T follicular helper cell (primary cell): Measurements from ENCODE around the gene AIFM3.
"Not testable (repeated sequence)": the region's sequence is repeated elsewhere in the genome, so short reads cannot be mapped to it uniquely, and the experiment has no call there.

Source experiments
- DNase-seq: peaks from one replicate; pipeline ENCODE4 v3.0.0-alpha.2; 2020; ENCODE audit warnings: low read depth

The AIFM3 gene

DNA sequence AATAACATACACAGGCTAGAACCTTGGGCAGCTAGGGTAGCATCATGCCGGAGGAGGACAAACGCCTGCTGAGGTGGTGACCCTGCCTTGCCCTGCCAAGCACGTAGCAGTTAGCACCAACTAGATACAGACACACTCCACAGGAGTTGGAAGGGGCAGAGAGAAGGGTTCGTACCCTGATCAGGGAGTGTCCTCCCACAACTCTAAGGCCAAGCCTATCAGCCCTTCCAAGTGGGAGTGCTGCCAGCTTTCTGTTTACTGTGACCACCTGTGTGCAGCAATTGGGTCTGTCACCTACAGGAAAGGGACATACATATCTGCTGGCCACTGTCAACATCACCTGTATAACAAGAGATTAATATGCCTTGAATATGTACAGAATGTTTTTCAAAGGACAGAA is 36.7 kb downstream of the AIFM3 start:
- DNase-seq, result no peak

DNA sequence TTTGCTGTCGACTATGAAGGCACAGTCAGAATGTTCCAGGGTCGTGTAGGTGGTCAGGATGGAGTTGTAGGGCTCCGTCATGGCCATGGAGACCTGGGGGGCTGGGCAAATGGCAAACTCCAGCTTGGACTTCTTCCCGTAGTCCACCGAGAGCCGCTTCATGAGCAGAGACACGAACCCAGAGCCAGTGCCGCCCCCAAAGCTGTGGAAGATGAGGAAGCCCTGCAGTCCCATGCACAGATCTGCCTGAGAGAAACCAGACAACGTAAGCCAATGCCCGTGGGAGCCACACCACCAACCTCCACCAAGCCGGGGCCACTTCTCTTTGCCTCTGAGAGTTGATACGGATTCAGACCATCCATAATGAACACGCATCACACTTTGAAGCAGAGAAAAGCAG is 42.2 kb downstream of the AIFM3 start:
- DNase-seq, result not testable (repeated sequence)

DNA sequence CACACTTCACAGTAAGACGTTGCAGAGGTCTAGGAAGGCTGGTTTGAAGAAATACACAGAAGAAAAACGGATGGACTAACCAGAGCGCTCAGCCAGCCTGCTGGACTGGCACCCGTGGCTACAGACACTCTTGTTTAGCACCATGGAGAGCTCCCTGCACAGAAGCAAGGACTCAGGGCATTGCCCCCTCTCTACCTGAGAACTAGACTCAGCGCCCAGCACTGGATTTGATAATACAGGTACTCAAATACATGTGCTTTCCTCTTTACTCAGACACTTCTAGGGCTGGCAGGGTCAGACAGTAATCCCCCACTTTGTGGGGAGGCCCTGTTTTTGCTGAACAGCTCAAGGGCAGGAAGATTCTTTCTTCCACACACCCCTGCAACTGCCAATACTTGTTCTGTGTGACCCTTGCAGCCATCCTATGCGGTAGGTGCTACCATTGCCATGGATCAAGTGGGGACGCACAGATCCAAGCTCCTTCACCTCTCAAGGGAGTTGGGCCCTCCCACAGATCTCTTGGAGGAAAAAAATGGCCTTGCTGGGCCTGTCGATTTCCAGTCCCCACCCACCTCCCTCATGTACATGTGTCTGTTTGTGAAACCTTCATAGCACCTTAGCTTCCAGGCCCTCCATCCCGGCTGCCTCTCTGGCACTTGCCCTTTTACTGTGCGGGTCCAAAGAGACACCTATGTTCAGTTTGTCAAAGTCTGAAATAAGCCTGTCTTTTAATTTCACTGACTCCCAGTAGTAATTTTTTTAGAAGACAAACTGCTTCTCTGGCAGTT is 42.8 kb downstream of the AIFM3 start:
- no peak for DNase-seq

DNA sequence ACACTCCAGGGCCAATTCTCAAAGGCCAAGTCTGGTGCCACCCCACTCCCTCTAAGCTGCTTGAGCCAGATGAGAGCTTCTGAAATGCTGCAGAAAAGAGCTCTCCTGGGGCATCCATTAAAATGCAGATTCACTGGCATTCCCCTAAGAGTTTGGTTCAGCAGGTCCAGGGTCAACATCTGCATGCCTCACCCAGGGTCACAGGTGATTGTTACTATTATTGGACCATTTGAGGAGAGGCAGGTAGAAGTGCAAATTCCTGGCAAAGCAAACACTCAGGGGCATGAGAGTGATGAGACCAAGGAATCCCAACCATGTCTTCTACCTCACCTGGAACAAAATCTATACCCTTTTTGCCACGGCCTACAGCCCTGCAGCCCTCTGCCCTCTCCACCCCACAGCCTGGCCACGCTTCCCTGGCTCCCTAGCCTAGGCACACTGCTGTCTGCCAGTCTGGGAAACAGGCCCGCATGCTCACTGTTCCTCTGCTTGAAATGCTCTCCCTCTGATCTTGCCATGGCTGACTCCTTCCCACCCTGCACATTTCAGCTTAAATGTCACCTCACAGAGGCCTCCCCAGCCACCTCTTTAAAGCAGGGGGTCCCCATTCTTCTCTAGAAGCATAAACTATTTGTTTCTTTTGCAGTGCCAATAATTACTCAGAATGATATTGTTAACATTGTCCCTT is 43.5 kb downstream of the AIFM3 start:
- no peak for DNase-seq

DNA sequence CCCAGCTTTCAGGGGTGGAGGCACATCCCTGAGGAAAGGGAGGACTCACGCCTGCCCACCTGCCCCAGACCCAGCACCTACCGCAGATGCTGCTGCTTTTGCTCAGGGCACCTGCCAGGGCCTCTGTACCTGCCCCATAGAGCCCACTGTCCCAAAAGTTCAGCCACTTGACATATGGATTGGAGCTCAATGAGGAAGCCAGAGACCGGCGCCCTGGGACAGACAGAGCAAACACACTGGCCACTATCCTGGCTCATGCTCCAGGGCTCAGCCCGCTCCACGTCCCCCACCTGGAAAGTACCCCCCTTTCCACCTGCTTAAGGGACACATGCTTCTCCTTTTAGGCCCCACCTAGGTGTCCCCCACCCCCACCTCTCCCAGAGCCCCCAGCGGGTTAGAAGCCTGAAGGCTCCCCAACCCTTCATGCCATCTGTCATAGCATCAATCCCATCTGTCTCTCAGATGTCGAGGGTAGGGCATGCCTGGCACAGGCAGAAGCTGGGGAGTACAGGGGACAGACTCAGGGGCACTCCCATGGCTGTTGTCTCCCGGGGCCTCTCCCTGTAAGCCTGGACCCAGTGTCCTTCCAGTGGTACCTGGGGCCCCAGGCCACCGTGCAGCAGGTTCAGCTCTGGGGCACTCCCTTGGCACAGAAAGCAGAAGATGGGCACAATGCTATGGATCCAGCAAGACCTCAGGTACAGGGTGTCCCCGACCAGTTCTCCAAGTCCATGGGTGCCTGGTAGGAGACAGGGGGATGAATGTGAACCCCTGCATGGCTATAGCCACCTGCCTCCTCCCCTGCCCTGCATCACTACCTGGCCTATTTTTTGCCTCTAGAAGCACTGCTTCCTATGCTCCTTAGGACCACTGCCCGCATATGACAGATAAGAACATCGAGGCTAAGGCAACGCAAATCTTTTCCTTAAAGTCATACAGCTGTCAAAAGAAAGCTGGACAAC is 45.7 kb downstream of the AIFM3 start:
- DNase-seq, result no peak

DNA sequence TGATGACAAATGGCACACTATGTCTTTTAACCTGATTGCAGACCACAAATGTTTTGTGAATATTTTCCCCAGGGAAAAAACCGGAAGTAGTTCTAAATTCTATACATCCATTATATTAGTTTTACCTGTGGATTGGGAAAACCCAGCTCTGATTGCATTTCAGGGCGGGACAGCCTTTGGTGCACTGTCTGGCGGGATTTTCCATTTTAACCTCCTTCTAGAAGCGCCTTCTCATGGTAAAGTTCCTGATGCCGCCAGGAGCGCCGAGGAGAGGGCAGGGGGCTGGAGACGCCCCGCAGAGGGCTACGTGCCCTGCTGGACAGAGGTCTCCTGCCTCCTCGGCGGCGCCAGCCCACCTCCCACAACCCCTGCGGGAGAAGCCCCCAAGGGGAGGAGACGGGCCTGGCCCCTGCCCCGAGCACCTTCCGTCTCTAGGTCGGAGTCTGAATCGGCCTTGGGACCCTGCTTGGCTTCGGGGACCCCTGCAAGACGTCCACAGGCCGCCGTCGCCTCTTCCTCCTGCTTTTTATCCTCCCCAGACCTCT is 46.7 kb downstream of the AIFM3 start:
- DNase-seq, result no peak

DNA sequence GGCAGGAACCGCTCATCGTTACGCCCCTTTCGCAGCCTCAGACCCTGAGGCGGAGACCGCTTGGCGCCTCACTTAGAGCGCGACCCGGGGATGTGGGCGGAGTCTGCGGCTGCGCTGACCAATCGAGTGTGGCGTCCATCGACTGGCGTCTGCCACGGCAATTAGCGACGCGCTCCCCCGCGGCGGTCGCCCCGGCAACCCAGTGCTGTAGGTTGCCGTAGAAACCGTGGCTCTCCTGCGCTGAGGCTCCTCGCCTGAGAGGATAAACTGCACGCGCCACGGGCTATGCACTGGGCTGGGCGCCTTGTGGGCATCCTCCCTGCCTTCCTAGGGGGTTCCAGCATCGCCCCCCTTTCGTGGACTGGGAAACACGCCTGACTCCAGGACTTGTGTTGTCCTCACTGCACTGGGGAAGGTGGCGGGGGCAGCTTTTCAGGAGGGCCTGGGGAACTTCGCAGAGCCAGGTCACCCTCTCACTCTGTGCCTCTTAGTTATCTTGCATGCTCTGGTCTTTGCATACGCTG is 47.2 kb downstream of the AIFM3 start:
- peak; percentile 70 for DNase-seq

DNA sequence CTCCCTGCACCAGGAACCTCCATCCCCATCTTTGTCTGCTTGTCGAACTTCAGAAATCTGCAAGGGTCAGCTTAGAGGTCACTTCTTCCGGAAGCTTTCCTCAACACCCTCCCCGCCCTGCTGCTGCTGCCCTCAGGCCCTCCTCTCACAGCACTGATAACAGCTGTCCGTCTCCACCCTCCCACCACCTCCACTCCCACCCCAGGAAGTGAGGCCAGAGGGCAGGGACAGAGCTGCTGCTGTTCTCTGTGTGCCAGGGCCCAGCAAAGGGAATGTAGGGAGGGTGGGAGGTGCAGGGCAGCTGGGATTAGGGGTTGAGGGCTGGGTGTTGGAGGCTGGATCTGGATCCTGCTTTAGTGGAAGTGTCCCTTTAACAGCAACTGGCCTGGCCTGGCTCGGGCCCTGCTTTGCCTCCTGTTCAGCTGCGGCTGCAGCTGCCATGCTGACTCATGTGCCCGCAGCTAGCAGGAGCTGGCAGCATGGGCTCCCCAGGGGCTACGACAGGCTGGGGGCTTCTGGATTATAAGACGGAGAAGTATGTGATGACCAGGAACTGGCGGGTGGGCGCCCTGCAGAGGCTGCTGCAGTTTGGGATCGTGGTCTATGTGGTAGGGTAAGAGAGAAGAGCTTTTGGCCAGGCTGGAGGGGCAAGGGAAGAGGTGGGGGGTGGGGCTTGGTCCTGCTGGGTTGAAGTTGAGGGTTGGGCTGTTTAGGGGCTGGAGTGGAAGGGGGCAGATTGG is 47.8 kb downstream of the AIFM3 start, which contains the start of gene P2RX6:
Gene P2RX6, plus strand, starts transcription at position 440 of the 740 bp plus-strand sequence. Its CDS starts 10 bp downstream, at position 450.
- no peak for DNase-seq

DNA sequence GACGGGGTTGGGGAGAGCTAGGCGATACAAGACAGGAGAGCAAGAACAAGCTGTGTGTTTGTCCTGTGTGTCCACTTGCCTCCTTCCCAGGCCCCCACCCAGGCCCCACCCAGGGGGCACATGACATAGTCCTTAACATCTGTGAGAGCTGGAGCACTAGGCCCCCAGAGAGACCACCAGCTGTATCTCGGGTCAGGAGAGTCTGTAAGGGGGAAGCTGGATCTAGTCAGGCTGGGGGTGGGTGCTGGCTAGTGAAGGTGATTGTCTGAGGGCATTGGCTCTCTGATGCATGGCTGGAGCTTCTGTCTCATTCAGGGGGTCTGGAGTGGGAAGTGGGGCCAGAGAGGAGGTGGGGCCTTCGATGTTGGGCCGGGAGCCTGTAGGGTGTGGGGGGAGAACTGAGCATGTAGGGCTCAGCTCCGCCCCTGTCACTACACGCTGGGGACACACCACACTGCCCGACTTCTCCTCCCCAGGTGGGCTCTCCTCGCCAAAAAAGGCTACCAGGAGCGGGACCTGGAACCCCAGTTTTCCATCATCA is 48.5 kb downstream of the AIFM3 start:
- no peak for DNase-seq

DNA sequence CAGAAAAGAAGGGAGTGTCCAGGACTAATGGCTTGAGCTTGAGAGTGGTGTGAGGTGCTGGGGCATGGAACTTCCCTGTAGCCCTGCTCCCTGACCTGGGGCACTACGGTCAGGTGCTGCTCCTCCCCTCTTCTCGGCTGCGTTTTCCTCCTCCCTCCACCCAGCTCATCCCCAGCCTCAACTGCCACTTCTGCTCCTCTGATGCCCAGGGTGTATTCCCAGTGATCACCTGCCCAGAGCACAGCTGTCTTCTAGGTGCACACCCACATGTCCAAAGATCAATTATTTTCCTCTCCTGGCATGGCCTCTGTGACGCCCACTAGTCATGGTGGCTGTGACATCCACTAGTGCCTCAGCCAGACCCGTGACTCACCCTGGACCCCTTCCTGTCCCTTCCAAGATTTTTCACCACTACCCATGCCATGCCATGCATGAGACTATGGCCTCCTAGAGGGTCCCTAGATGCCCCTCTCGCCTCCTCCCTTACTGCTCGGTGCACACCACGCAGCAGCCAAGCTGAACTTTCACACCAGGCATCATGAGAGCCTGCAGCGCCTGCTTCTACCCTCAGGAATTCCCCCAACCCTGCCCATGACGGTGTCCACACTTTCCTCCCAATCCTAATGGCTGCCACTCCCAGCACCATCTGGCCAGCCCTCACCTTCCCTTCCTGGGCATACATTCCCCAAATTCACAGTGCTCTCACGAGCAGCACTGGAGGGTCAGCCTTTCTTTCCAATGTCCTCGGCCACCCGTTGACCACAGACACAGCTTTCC is 49.8 kb downstream of the AIFM3 start:
- no peak for DNase-seq

DNA sequence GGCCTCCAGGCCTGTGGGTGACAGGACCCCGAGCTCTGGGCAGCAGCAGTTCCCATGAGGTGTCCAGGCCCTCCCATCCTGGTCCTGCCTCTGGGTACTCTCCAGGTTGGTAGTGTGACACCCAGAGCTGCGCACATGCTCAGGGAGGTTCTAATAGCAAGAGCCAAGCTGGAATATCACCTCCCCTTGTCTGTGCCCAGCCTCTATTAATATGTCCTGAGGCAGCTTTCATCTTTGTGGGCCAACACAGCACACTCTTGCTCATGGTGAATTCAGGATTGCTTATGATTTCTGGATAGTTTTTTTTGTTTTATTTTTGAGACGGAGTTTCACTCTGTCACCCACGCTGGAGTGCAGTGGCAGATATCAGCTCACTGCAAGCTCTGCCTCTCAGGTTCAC is 51.3 kb downstream of the AIFM3 start:
- DNase-seq, result no peak

DNA sequence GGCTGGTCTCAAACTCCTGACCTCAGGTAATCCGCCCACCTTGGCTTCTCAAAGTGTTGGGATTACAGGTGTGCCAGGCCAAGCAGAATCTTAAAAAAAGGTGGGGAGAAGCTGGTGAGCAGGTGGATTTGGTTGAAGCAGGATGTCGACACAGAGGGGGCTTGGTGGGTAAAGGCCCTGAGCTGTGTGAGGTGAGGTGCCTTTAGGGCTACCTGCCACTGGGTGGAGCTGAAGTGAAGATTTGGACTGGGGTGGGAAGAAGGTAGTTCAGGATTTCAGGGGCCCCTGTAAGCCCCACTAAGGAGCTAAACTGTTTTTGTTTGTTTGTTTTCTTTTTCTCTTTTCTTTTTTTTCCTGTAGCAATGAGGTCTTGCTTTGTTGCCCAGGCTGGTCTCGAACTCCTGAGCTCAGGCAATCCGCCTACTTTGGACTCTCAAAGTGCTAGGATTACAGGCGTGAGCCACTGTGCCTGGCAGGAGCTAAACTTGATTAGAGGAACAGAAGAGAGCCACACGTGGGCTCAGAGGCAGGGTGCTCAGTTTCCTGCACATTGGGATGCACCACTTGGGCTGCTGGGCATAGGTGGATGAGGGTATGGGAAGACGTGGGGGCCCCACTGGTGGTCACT is 53.9 kb downstream of the AIFM3 start:
- DNase-seq, result no peak

DNA sequence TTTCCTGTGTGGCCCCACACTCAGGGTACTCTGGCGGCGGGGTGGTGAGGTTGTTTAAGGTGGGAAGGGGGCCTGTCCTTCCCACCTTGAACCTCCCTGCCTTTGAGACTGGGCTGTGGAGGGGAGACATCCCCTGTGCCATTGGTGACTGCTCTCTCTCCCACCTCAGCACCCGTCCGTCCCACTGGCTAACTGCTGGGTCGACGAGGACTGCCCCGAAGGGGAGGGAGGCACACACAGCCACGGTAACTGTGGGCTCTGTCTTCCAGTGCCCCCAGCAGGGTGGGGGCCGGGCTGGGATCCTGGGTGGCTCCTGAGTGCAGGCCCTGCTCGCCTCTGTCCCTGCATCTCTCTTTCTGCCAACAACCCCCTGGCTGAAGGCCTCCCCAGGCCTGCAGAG is 55.5 kb downstream of the AIFM3 start:
- DNase-seq, result no peak

DNA sequence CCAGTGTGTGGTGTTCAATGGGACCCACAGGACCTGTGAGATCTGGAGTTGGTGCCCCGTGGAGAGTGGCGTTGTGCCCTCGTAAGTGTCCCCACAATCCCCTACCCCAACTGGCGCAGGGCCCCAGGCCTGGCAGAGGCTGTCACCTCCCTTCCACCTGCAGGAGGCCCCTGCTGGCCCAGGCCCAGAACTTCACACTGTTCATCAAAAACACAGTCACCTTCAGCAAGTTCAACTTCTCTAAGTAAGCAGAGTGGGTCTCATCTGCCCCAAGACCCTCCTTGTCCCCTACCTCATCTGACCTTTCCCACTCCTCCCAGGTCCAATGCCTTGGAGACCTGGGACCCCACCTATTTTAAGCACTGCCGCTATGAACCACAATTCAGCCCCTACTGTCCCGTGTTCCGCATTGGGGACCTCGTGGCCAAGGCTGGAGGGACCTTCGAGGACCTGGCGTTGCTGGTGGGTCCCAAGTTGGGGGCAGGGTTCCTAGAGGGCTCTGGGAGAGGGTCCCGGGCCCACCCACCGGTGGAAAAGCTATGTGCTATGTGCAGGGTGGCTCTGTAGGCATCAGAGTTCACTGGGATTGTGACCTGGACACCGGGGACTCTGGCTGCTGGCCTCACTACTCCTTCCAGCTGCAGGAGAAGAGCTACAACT is 56.0 kb downstream of the AIFM3 start:
- no peak for DNase-seq

DNA sequence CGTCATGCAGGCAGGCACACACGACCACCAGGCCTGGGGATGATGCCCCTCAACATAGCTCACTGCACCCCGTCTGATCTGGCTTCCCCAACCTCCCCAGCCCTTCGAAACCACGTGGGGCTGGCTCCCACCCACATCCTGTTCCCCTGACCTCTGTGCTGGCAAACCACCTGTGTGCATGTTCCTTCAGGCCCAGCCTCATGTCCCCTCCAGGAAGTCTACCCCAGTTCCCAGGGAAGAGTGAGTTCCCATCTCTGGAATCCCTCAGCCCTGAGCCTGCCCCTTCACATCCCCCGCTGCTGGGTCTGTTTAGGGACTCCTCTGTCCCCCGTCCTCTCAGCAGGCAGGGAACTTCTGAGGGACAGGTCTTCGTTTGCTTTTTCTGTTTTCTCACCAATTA is 58.2 kb downstream of the AIFM3 start:
- DNase-seq, result no peak

DNA sequence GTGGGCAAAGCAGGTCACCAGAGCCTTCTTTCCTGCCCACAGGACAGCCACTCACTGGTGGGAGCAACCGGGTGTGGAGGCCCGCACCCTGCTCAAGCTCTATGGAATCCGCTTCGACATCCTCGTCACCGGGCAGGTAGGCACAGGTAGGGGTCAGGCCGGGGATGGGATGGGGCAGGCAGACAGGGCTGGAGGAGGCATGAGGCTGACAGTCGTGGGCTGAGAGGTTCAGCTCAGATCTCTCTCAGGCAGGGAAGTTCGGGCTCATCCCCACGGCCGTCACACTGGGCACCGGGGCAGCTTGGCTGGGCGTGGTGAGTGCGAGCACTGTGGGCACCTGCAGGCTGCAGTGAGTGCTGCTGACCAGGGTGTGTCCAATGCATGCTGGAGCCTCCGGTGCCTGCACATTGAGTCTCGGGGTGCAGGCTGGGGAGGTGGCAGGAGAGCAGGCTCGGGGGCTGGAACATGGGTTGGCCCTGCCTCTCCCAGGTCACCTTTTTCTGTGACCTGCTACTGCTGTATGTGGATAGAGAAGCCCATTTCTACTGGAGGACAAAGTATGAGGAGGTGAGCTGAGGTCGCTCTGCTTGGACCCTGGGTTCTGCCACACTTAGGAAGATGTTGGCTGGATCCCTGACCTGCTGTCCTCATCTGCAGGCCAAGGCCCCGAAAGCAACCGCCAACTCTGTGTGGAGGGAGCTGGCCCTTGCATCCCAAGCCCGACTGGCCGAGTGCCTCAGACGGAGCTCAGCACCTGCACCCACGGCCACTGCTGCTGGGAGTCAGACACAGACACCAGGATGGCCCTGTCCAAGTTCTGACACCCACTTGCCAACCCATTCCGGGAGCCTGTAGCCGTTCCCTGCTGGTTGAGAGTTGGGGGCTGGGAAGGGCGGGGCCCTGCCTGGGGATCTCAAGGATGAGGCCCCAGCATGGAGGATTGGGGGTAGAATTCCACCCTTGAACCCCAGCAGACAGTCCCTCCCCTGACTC is 59.0 kb downstream of the AIFM3 start:
- DNase-seq, result no peak

DNA sequence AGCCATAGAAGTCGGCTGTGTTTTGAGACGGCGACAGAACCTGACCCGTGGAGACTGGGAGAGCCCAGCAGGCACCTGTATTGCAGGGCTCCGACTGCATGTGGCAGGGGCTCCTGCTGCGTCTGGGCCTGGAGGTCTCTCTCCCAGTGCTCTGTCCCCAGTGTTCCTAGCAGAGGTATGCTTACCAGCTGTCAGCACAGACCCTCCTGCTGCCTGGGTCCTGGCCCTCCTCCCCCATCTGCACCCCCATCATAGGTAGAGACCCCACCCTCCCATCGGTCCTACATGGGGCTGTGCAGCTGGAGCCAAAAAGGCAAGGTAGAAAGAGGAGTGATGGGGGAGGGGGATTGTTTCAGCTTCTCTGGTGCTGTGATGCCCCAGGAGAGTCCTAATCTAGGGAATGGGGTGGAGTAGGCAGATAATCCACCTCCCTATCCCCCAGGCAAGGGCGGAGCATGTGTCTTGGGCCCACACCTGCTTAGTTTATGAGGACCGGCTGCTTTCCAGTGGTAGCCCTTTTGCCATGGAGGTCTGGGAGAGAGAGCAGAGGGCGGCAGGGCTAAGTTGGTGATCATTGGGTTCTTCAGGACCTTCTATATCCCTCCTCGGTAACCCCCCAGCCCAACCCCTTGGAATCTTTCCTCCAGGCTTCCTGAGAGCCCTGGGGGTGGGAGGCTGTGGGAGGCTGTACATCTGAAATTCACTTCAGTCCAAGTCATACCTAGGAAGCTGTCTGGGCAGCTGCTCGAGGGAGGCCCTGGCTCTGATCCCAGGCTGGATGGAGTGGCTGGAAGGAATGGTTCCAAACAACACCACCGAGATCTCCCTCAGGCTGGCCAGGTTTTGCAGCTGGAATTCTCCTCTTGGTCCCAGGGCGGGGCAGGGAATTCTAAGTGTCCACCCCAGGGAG is 60.0 kb downstream of the AIFM3 start:
- DNase-seq, result no peak
